Neural crest cell (in vitro differentiated cells): ENCODE data around the gene LAMB1. TPM values are rescaled to one million over a fixed set of nuclear protein-coding genes. Genes with fewer than 3 reads are reported as not detected.

ENCODE experiments used
- DNase-seq: peaks from one replicate; pipeline ENCODE4 v3.0.0; 2021; ENCODE audit warnings: low read depth, mixed read lengths, low spot score
- H3K27ac Mint-ChIP-seq: one replicate; pipeline ENCODE4 v1.8.0; 2021; ENCODE audit warnings: mild to moderate bottlenecking, mixed read lengths; ENCODE audit not compliant: unreplicated experiment
- H3K27me3 Mint-ChIP-seq: 2 replicates; pipeline ENCODE4 v1.8.0; 2021; ENCODE audit warnings: low read depth, mild to moderate bottlenecking, mixed read lengths
- H3K36me3 Mint-ChIP-seq: 2 replicates; pipeline ENCODE4 v1.8.0; 2021; ENCODE audit warnings: low read depth, mild to moderate bottlenecking, mixed read lengths
- H3K4me1 Mint-ChIP-seq: 2 replicates; pipeline ENCODE4 v1.8.0; 2021; ENCODE audit warnings: mixed read lengths
- H3K4me3 Mint-ChIP-seq: one replicate; pipeline ENCODE4 v1.8.0; 2021; ENCODE audit warnings: mild to moderate bottlenecking, mixed read lengths
- H3K9me3 Mint-ChIP-seq: 2 replicates; pipeline ENCODE4 v1.8.0; 2021; ENCODE audit warnings: mixed read lengths
- total RNA-seq: library from RNA; stranded (reverse); gene quantifications from 2 replicates; pipeline ENCODE4 v1.2.1, GENCODE V29; 2021
- TF ChIP-seq, protein P1 (sequence below): fragments of 200-600 bp; sonication (generic); conservative IDR thresholded peaks from 2 replicates; pipeline ENCODE4 v1.5.0; 2021; ENCODE audit warnings: antibody characterized with exemption, mild to moderate bottlenecking

The LAMB1 gene
- total RNA-seq, 1 donor from 2014 or later, result 131 TPM

DNA sequence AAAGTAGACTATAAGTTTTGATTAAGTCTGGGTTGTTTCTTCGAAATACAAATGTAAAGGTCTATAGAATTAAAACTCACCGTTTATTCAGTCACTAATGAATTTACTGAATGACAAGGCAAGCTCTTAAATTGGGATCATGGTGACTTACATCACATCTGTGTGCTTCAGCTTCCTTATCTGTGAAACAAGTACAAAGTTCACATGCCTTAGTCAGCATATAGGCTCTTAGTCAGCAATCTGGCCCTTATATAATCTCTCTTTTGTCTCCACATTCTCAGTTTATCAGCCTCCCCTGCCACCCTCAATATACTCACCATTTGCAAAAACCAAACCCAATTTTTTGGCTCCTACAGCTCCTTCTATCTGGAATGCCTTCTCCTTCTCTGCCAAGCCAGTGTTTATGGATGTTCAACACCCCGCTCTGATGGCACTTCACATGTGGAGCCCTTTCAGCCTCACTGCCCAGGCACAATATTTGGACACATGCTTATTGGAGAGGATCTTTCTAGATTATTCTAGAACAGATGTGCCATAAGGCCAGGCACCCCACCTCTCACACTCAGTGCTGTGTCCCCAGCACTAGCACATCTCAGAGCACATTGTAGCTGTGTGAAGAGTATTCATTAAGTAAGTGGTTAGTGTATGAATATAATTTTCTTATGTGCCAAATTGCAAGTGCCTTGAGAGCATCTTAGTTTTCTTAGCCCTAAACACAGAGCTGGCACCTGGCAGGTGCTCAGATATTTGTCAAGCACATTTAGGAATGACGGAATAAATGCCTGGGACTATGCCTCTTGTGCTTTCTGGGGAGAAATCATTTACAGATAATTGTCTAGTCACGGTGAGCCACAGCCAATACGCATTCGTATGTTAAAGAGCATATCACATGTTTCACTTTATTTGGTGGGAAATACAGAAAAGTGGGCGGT, 9.8 kb upstream of the LAMB1 start:
- Mint-ChIP-seq H3K36me3 (no peaks in the 10 kb centered on the region), H3K9me3 (no peaks in the 10 kb centered on the region), H3K4me3 (no peak overlapping the region), H3K27me3 (peaks cover 2% of the 10 kb centered on the region), H3K27ac (no peak overlapping the region), H3K4me1 (peaks cover 5% of the 10 kb centered on the region)
- TF ChIP-seq, protein P1, sequence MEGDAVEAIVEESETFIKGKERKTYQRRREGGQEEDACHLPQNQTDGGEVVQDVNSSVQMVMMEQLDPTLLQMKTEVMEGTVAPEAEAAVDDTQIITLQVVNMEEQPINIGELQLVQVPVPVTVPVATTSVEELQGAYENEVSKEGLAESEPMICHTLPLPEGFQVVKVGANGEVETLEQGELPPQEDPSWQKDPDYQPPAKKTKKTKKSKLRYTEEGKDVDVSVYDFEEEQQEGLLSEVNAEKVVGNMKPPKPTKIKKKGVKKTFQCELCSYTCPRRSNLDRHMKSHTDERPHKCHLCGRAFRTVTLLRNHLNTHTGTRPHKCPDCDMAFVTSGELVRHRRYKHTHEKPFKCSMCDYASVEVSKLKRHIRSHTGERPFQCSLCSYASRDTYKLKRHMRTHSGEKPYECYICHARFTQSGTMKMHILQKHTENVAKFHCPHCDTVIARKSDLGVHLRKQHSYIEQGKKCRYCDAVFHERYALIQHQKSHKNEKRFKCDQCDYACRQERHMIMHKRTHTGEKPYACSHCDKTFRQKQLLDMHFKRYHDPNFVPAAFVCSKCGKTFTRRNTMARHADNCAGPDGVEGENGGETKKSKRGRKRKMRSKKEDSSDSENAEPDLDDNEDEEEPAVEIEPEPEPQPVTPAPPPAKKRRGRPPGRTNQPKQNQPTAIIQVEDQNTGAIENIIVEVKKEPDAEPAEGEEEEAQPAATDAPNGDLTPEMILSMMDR, result no peak
- no peak for DNase-seq

DNA sequence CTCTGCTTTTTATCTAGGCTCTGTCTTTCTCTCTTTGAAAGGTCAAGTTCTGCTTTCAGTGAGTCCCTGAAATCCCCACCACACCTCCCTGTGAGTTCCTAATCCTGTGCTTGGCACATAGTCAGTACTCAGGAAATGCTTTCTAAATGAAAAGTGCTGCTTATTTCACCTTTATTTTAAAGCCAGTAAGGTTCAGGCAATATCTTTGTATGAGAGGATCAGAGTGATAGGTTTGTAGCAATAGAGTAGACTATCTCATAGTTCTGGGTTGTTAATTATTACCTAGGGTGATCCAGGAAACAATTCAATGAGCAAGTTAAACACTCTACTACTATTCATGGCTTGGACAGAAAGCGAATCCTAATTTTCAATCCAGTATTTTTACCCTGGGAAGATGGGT, 7.4 kb upstream of the LAMB1 start:
- no peaks in the 10 kb centered on the region for H3K9me3 Mint-ChIP-seq
- H3K27ac Mint-ChIP-seq, result no peak overlapping the region
- peaks cover 4% of the 10 kb centered on the region for H3K4me1 Mint-ChIP-seq
- H3K36me3 Mint-ChIP-seq, result no peaks in the 10 kb centered on the region
- H3K4me3 Mint-ChIP-seq, result no peak overlapping the region
- H3K27me3 Mint-ChIP-seq, result peaks cover 26% of the 10 kb centered on the region
- DNase-seq, result no peak
- TF ChIP-seq, protein P1, result no peak

DNA sequence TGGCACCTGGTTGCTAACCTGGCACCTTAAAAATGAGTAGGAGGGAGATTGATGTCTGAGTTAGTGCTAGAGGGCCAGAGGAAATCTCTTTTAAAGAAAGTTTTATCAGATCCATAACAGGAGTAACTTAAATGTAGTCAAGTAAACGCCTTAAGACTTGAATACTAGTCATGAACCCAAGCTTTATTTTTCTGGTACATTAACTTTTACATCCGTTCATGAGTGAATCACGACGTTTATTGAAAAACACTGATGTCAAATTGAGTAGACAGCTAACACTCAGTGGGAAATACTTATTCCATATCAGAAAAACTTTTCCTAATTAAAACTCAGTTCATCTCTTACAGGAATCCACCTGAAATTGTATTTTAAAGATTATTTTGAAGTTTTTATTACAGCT, 6.9 kb upstream of the LAMB1 start:
- no peak for DNase-seq
- H3K4me1 Mint-ChIP-seq, result peaks cover 7% of the 10 kb centered on the region
- no peak overlapping the region for H3K4me3 Mint-ChIP-seq
- H3K27ac Mint-ChIP-seq, result no peak overlapping the region
- peaks cover 31% of the 10 kb centered on the region for H3K27me3 Mint-ChIP-seq
- H3K9me3 Mint-ChIP-seq, result no peaks in the 10 kb centered on the region
- TF ChIP-seq, protein P1, result no peak
- H3K36me3 Mint-ChIP-seq, result no peaks in the 10 kb centered on the region

DNA sequence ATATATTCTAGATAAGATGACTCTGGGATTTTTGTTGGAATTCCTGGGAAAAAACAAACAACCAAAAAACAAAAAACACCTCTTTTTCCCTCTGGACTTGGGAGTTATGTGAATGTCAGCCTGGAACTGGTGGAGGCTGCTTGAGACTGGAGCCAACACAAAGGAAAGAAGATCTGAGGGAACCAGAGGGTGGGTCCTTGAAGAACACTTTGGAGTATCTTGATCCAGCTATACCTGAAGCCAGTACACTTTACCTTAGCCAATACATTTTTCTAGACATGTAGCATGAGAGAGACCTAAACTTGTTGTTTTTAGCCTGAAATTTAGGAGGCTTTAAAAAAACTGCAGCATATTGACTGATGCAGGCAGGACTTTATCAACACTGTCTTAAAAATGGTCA, 5.9 kb upstream of the LAMB1 start:
- H3K36me3 Mint-ChIP-seq, result no peaks in the 10 kb centered on the region
- DNase-seq, result no peak
- peaks cover 15% of the 10 kb centered on the region for H3K4me1 Mint-ChIP-seq
- no peaks in the 10 kb centered on the region for H3K9me3 Mint-ChIP-seq
- no peak overlapping the region for H3K27ac Mint-ChIP-seq
- TF ChIP-seq, protein P1, result no peak
- peaks cover 42% of the 10 kb centered on the region for H3K27me3 Mint-ChIP-seq
- H3K4me3 Mint-ChIP-seq, result no peak overlapping the region

DNA sequence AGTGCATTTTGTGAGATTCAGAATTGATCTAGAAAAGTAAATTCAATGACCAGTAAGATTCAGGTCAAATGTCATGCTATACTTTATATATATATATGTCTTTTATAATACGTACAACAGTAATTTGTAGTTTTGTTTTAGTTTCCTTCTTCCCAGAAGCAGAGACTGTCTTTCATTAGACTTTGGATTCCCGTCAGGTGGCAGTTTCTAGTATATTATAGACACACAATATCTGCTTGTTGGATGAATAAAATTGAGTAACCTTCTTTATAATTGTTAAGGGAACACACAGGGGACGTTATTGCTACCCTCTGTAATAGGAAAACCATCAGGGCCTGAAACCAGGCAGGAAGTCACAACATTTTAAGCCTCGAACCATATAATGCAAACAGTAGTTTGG, 5.3 kb upstream of the LAMB1 start:
- H3K27me3 Mint-ChIP-seq, result peaks cover 47% of the 10 kb centered on the region

More for the DNA sequence above, 5.3 kb upstream of the LAMB1 start:
- Mint-ChIP-seq H3K9me3 (no peaks in the 10 kb centered on the region), H3K36me3 (no peaks in the 10 kb centered on the region), H3K4me1 (peaks cover 15% of the 10 kb centered on the region), H3K4me3 (no peak overlapping the region), H3K27ac (no peak overlapping the region)
- TF ChIP-seq, protein P1, result no peak
- DNase-seq, result no peak
